SU-DHL-6 (cell line): ENCODE measurements around the gene TBC1D8.

Experiments used
- H2AFZ ChIP-seq: fragments of 200-600 bp; sonication (generic); 2 replicates; pipeline ENCODE4 v1.6.1; 2014; ENCODE audit warnings: low read depth, mild to moderate bottlenecking, moderate library complexity, mixed read lengths, antibody characterized with exemption, low read length; ENCODE audit not compliant: severe bottlenecking
- H3F3A ChIP-seq: fragments of 200-600 bp; shearing (Covaris generic); 2 replicates; pipeline ENCODE4 v1.6.0; 2016; ENCODE audit warnings: antibody characterized with exemption, mild to moderate bottlenecking; ENCODE audit not compliant: insufficient read depth
- H3K27ac ChIP-seq: fragments of 200-600 bp; sonication (generic); 2 replicates; pipeline ENCODE4 v1.5.1; 2016; ENCODE audit warnings: low read depth, mild to moderate bottlenecking, low read length, moderate library complexity, mixed read lengths
- H3K27me3 ChIP-seq: fragments of 200-600 bp; sonication (generic), shearing (Covaris generic); 2 replicates; pipeline ENCODE4 v1.6.0; 2014; ENCODE audit warnings: mild to moderate bottlenecking, low read length
- H3K36me3 ChIP-seq: fragments of 200-600 bp; sonication (generic); 2 replicates; pipeline ENCODE4 v1.6.1; 2014; ENCODE audit warnings: mild to moderate bottlenecking, low read length, mixed read lengths
- H3K4me2 ChIP-seq: fragments of 300-600, 200-600 bp; shearing (Covaris generic), sonication (generic); 2 replicates; pipeline ENCODE4 v1.6.0; 2014; ENCODE audit warnings: low read length, low read depth, mild to moderate bottlenecking; ENCODE audit not compliant: poor library complexity, severe bottlenecking
- H3K4me3 ChIP-seq: fragments of 200-600 bp; sonication (generic); 2 replicates; pipeline ENCODE4 v1.5.1; 2014; ENCODE audit warnings: antibody characterized with exemption, low read length, mild to moderate bottlenecking, mixed read lengths; ENCODE audit not compliant: insufficient read depth, poor library complexity, severe bottlenecking
- H3K79me2 ChIP-seq: fragments of 200-600 bp; sonication (generic); 2 replicates; pipeline ENCODE4 v1.6.1; 2014; ENCODE audit warnings: mild to moderate bottlenecking, low read length, moderate library complexity; ENCODE audit not compliant: insufficient read depth
- H3K9ac ChIP-seq: fragments of 200-600 bp; sonication (generic); 2 replicates; pipeline ENCODE4 v1.7.0; 2014; ENCODE audit warnings: mild to moderate bottlenecking, low read length
- H3K9me2 ChIP-seq: fragments of 200-600 bp; sonication (generic); replicated peaks from 2 replicates; pipeline ENCODE4 v1.6.1; 2014; ENCODE audit warnings: low read length; ENCODE audit not compliant: insufficient read depth
- H3K9me3 ChIP-seq: fragments of 200-600 bp; sonication (generic); 2 replicates; pipeline ENCODE4 v1.6.1; 2014; ENCODE audit warnings: low read length, mixed read lengths; ENCODE audit not compliant: insufficient read depth
- H4K20me1 ChIP-seq: fragments of 200-600 bp; sonication (generic); 2 replicates; pipeline ENCODE4 v1.6.1; 2014; ENCODE audit warnings: low read depth, mild to moderate bottlenecking, antibody characterized with exemption, low read length, moderate library complexity, mixed read lengths
- EZH2phosphoT487 ChIP-seq: fragments of 200-600 bp; sonication (generic), shearing (Covaris generic); conservative IDR thresholded peaks from 2 replicates; pipeline ENCODE4 v1.6.1; 2018; ENCODE audit warnings: mild to moderate bottlenecking, antibody characterized with exemption, low read length, moderate library complexity, mixed read lengths
- TF ChIP-seq, protein P1 (sequence below): fragments of 200-600 bp; sonication (generic); IDR thresholded peaks from one replicate; pipeline ENCODE4 v1.5.1; 2017; ENCODE audit warnings: antibody characterized with exemption, mild to moderate bottlenecking, low read length, moderate library complexity; ENCODE audit not compliant: insufficient read depth, poor library complexity, severe bottlenecking

The TBC1D8 gene

DNA sequence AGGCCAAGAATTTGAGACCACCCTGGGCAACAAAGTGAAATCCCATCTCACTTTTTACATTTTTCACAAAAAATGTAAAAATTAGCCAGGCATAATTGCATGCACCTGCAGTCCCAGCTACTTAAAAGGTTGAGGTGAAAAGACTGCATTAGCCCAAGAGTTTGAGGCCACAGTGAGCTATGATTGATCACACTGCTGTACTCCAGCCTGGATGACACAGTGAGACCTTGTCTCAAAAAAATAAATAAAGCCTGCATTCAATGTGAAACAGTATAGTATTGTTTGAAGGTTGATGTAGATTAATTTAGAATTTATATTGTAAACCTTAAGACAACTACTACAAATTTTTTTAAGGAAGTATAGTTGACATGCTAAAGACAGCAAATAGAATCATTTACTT lies 53.5 kb downstream of the TBC1D8 start:
- no peaks in the 10 kb centered on the region for H3K9me3 ChIP-seq
- no peak overlapping the region for H2AFZ ChIP-seq
- no peaks in the 10 kb centered on the region for H3K36me3 ChIP-seq
- no peaks in the 10 kb centered on the region for H3F3A ChIP-seq
- no peaks in the 10 kb centered on the region for H3K79me2 ChIP-seq
- H3K9ac ChIP-seq, result no peak overlapping the region
- H3K4me3 ChIP-seq, result no peak overlapping the region
- no peak overlapping the region for H3K27ac ChIP-seq
- no peaks in the 10 kb centered on the region for H3K9me2 ChIP-seq
- no peaks in the 10 kb centered on the region for H3K27me3 ChIP-seq
- TF ChIP-seq EZH2phosphoT487, result no peak
- TF ChIP-seq, protein P1, sequence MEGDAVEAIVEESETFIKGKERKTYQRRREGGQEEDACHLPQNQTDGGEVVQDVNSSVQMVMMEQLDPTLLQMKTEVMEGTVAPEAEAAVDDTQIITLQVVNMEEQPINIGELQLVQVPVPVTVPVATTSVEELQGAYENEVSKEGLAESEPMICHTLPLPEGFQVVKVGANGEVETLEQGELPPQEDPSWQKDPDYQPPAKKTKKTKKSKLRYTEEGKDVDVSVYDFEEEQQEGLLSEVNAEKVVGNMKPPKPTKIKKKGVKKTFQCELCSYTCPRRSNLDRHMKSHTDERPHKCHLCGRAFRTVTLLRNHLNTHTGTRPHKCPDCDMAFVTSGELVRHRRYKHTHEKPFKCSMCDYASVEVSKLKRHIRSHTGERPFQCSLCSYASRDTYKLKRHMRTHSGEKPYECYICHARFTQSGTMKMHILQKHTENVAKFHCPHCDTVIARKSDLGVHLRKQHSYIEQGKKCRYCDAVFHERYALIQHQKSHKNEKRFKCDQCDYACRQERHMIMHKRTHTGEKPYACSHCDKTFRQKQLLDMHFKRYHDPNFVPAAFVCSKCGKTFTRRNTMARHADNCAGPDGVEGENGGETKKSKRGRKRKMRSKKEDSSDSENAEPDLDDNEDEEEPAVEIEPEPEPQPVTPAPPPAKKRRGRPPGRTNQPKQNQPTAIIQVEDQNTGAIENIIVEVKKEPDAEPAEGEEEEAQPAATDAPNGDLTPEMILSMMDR, result no peak
- H4K20me1 ChIP-seq, result no peaks in the 10 kb centered on the region
- H3K4me2 ChIP-seq, result no peak overlapping the region

DNA sequence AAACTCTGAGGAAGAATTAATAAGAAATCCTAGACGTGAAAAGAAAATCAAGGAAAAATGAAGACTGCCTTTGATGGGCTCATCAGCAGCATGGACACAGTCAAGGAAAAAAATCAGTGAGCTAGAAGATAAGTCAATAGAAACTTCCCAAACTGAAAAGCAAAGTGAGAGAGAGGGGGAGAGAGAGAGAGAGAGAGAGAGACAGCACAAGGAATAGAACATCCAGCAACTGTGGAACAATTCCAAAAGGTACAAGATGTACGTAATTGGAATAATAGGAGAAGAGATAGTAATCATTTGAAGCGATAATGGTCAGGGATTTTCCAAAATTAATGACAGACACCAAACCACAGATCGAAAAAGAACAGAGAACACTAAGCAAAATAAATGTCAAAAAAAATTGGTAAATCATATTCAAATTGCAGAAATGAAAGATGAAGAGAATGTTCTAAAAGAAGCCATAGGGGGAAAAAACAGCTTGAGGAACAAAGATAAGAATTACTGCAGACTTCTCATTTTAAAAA lies 54.5 kb downstream of the TBC1D8 start:
- Histone ChIP-seq H3F3A (no peaks in the 10 kb centered on the region), H4K20me1 (no peaks in the 10 kb centered on the region)

DNA sequence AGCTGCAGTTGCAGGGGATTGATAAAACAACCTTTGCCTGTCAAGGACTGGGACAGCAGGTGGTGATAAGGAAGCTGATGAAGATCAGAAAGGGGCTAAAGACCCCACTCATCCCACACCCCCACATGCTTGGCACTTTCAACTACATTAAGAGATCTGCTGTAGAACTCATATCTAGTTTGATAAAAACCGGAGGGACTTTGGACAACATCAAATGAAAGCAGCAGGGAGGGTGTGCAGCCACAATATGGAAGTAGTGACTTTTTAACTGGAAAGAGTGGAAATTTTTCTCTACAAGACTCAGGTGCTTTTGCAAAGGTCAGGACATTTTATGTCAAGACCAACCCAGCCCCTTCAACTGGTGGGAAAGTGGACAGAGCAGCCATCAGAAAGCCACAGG lies 56.8 kb downstream of the TBC1D8 start:
- no peak overlapping the region for H3K4me3 ChIP-seq
- H3K27ac ChIP-seq, result no peak overlapping the region
- no peaks in the 10 kb centered on the region for H3K27me3 ChIP-seq
- H3F3A ChIP-seq, result no peaks in the 10 kb centered on the region
- H4K20me1 ChIP-seq, result no peaks in the 10 kb centered on the region
- H3K36me3 ChIP-seq, result no peaks in the 10 kb centered on the region
- H3K79me2 ChIP-seq, result no peaks in the 10 kb centered on the region
- no peak overlapping the region for H3K9ac ChIP-seq
- TF ChIP-seq, protein P1, result no peak
- TF ChIP-seq EZH2phosphoT487, result no peak
- no peaks in the 10 kb centered on the region for H3K9me2 ChIP-seq
- no peak overlapping the region for H2AFZ ChIP-seq
- H3K4me2 ChIP-seq, result no peak overlapping the region
- no peaks in the 10 kb centered on the region for H3K9me3 ChIP-seq

More for the DNA sequence above, 54.5 kb downstream of the TBC1D8 start:
- Histone ChIP-seq H3K9me3 (no peaks in the 10 kb centered on the region), H3K4me3 (no peak overlapping the region), H3K4me2 (no peak overlapping the region), H3K9me2 (no peaks in the 10 kb centered on the region), H3K79me2 (no peaks in the 10 kb centered on the region), H3K27ac (no peak overlapping the region), H3K9ac (no peak overlapping the region), H3K27me3 (no peaks in the 10 kb centered on the region), H2AFZ (no peak overlapping the region), H3K36me3 (no peaks in the 10 kb centered on the region)
- TF ChIP-seq EZH2phosphoT487, result no peak
- TF ChIP-seq, protein P1, result no peak
